ENCODE results near the gene PRKAR1A.
A peak's percentile ranks its signal among the peaks of the same experiment; 100 is the strongest.
"Not testable (repeated sequence)": the region's sequence is repeated elsewhere in the genome, so short reads cannot be mapped to it uniquely, and the experiment has no call there.

The PRKAR1A gene

GRCh38 chr17:68514831-68515635 is 2.8 kb downstream of the PRKAR1A start:
- peak overlapping the region; percentile 5 for H3K4me3 ChIP-seq (ENCODE audit: low read depth, low read length)
- no peak for DNase-seq (ENCODE audit: low read depth)
- TF ChIP-seq MAX (IDR thresholded peaks at IDR 0.05; ENCODE audit: low read depth, low read length), result no peak
- no peak for TF ChIP-seq CTCF (IDR thresholded peaks at IDR 0.05; ENCODE audit: low read depth, low read length)

- no peak overlapping the region for H3K4me3 ChIP-seq (ENCODE audit: low read depth, low read length)
- TF ChIP-seq CTCF (IDR thresholded peaks at IDR 0.05; ENCODE audit: low read depth, low read length), result no peak
- no peak for TF ChIP-seq POLR2A (IDR thresholded peaks at IDR 0.05; ENCODE audit: extremely low read depth, insufficient read length)
- TF ChIP-seq MYC (IDR thresholded peaks at IDR 0.05; ENCODE audit: low read depth, low read length), result no peak
- no peak for TF ChIP-seq MAX (IDR thresholded peaks at IDR 0.05; ENCODE audit: low read depth, low read length)
- DNase-seq (ENCODE audit: low read depth), result no peak
These were observed 4.5 kb downstream of the PRKAR1A start for GRCh38 chr17:68516732-68517131.

GRCh38 chr17:68517605-68518004 is 5.4 kb downstream of the PRKAR1A start:
- not testable (repeated sequence) for H3K4me3 ChIP-seq (ENCODE audit: low read depth, low read length); DNase-seq (ENCODE audit: low read depth)

GRCh38 chr17:68518063-68518815 is 6.0 kb downstream of the PRKAR1A start:
- TF ChIP-seq MYC (IDR thresholded peaks at IDR 0.05; ENCODE audit: low read depth, low read length) (no peak), CTCF (IDR thresholded peaks at IDR 0.05; ENCODE audit: low read depth, low read length) (no peak), POLR2A (IDR thresholded peaks at IDR 0.05; ENCODE audit: extremely low read depth, insufficient read length) (no peak), MAX (IDR thresholded peaks at IDR 0.05; ENCODE audit: low read depth, low read length) (no peak)
- no peak for DNase-seq (ENCODE audit: low read depth)
- H3K4me3 ChIP-seq (ENCODE audit: low read depth, low read length), result no peak overlapping the region

GRCh38 chr17:68519051-68519450 is 6.8 kb downstream of the PRKAR1A start:
- not testable (repeated sequence) for DNase-seq (ENCODE audit: low read depth); H3K4me3 ChIP-seq (ENCODE audit: low read depth, low read length)

GRCh38 chr17:68519911-68520310 is 7.7 kb downstream of the PRKAR1A start:
- no peak for DNase-seq (ENCODE audit: low read depth)
- TF ChIP-seq MAX (IDR thresholded peaks at IDR 0.05; ENCODE audit: low read depth, low read length) (no peak), POLR2A (IDR thresholded peaks at IDR 0.05; ENCODE audit: extremely low read depth, insufficient read length) (no peak)
- H3K4me3 ChIP-seq (ENCODE audit: low read depth, low read length), result no peak overlapping the region

- TF ChIP-seq POLR2A (IDR thresholded peaks at IDR 0.05; ENCODE audit: extremely low read depth, insufficient read length) (no peak), MYC (IDR thresholded peaks at IDR 0.05; ENCODE audit: low read depth, low read length) (no peak), CTCF (IDR thresholded peaks at IDR 0.05; ENCODE audit: low read depth, low read length) (no peak), MAX (IDR thresholded peaks at IDR 0.05; ENCODE audit: low read depth, low read length) (no peak)
- H3K4me3 ChIP-seq (ENCODE audit: low read depth, low read length), result no peak overlapping the region
- no peak for DNase-seq (ENCODE audit: low read depth)
These were observed 10.0 kb downstream of the PRKAR1A start for GRCh38 chr17:68522266-68522665.
